ENCODE data around the gene SMAD6.

DNA sequence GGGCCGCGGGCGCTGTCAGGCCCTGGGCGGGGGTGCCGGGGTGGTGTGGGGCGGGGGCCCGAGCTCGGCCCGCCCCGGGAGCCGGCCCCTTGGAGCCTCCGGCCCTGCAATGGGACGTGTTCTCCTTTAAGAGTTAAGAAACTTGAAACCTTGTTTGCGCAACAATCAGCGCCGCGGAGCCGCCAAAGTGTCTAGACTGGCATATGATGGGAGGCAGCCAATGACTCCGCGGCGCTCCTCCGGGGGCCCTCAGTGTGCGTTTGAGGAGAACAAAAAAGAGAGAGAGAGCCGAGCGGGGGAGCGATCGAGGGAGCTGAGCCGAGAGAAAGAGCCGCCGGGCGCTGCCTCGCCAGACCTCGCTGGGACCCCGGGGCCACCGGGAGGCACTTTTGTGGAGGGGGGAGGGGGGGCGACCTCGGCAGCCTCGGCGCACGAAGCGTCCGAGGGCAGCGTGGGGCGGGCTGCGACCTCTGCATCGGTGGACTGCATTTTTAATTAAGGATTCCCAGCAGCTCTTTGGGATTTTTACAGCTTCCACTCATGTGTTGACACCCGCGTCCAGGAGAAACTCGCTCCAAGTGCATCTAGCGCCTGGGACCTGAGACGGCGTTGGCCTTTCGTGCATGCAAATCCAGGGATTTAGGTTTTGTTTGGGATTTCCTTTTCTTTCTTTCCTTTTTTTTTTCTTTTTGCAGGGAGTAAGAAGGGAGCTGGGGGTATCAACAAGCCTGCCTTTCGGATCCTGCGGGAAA, at the start of gene SMAD6:
- TF ChIP-seq, protein P1, sequence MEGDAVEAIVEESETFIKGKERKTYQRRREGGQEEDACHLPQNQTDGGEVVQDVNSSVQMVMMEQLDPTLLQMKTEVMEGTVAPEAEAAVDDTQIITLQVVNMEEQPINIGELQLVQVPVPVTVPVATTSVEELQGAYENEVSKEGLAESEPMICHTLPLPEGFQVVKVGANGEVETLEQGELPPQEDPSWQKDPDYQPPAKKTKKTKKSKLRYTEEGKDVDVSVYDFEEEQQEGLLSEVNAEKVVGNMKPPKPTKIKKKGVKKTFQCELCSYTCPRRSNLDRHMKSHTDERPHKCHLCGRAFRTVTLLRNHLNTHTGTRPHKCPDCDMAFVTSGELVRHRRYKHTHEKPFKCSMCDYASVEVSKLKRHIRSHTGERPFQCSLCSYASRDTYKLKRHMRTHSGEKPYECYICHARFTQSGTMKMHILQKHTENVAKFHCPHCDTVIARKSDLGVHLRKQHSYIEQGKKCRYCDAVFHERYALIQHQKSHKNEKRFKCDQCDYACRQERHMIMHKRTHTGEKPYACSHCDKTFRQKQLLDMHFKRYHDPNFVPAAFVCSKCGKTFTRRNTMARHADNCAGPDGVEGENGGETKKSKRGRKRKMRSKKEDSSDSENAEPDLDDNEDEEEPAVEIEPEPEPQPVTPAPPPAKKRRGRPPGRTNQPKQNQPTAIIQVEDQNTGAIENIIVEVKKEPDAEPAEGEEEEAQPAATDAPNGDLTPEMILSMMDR (IDR thresholded peaks at IDR 0.05; ENCODE audit: insufficient read depth, low read depth, low read length): no peak
- no peak for TF ChIP-seq EZH2 (IDR thresholded peaks at IDR 0.05; ENCODE audit: insufficient read depth, low read length)

Data from astrocyte (in vitro differentiated cells and primary cell).